AG04449 (cell line): ENCODE data around the gene GPANK1.

Experiments
- CTCF ChIA-PET: fragments of 350-600 bp; formaldehyde crosslinking; extraction: SDS; loops from one replicate; lab custom pipeline; 2021; ENCODE audit warnings: antibody characterized with exemption; lab: Yijun Ruan, JAX
- POLR2A ChIA-PET: fragments of 400-600, 350-600 bp; formaldehyde crosslinking; extraction: SDS; loops from one replicate; lab custom pipeline; 2020; ENCODE audit warnings: antibody characterized with exemption, inconsistent platforms; lab: Yijun Ruan, JAX
- DNase-seq: peaks from one replicate; pipeline ENCODE4 v3.0.0-alpha.2; 2010; ENCODE audit warnings: low read depth, low spot score
- H3K4me3 ChIP-seq: 2 replicates; pipeline ENCODE4 v1.5.1; 2011; ENCODE audit warnings: low read depth, mild to moderate bottlenecking, control low read depth, low read length
- TF ChIP-seq, protein P1 (sequence below): IDR thresholded peaks from one replicate; pipeline ENCODE4 v1.5.1; 2011; ENCODE audit warnings: mild to moderate bottlenecking, moderate library complexity, low read length, control low read depth, inconsistent platforms; ENCODE audit not compliant: insufficient read depth; ENCODE audit errors: missing control alignments

The GPANK1 gene

DNA sequence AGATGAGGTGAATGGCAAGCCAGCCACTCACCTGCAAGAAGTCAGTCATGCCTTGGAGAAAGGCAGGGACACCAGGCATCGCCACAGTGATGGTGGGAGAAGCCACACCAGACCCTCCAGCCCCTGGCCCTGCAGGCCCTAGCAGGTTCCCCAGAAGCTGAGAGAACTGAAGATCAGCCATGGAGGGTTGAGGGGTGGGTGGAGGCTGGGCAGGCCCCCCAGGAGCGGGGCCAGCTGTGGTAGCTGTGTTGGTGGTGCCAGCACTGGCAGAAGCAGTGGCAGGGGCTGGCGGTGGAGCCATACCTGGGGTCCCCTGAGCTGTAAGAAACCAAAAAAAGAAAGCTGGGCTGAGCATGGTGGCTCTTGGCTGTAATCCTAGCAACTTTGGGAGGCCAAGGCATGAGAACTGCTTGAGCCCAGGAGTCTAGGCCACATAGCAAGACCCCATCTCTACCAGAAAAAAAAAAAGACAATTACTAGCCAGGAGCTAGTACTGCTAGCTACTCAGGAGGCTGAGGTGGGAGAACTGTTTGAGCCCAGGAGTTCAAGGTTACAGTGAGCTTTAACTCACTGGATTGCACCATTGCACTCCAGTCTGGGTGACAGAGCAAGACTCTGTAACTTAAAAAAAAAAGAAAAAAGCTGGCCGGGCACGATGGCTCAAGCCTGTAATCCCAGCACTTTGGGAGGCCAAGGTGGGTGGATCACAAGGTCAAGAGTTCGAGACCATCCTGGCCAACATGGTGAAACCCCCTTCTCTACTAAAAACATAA lies 21.8 kb downstream of the GPANK1 start:
- no peak for DNase-seq
- POLR2A ChIA-PET, result interaction anchor here (0.6 to 1.5 kb wide), 2 partner anchors 9 to 184 kb away, joined by 3 to 4 read pairs; partner anchors contain the start of gene HSPA1B
- CTCF ChIA-PET, result interaction anchor here (0.9 to 1.5 kb wide), 2 partner anchors 18 to 21 kb away, joined by 3 to 4 read pairs; partner anchors contain the start of gene C6orf47
- no peak overlapping the region for H3K4me3 ChIP-seq
- TF ChIP-seq, protein P1, sequence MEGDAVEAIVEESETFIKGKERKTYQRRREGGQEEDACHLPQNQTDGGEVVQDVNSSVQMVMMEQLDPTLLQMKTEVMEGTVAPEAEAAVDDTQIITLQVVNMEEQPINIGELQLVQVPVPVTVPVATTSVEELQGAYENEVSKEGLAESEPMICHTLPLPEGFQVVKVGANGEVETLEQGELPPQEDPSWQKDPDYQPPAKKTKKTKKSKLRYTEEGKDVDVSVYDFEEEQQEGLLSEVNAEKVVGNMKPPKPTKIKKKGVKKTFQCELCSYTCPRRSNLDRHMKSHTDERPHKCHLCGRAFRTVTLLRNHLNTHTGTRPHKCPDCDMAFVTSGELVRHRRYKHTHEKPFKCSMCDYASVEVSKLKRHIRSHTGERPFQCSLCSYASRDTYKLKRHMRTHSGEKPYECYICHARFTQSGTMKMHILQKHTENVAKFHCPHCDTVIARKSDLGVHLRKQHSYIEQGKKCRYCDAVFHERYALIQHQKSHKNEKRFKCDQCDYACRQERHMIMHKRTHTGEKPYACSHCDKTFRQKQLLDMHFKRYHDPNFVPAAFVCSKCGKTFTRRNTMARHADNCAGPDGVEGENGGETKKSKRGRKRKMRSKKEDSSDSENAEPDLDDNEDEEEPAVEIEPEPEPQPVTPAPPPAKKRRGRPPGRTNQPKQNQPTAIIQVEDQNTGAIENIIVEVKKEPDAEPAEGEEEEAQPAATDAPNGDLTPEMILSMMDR, result no peak

DNA sequence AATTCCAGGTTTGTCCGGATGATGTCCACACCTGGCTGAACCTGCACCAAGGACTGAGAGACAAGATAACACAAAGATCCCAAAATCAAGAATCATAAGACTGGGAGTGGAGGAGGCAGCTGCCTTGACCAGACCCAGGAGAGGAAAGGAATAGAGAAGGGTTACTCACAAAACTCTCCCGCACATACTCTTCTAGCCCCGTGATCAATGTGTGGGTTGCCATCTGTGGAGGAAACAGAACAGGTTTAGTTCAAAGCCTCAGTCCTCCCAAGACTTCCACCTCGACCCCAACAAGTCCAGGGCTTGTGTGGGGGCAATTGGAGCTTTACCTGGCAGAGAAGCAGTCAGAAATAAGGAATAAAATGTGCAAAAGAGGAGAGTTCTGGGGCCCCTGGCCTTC lies 23.4 kb downstream of the GPANK1 start:
- H3K4me3 ChIP-seq, result no peak overlapping the region
- ChIA-PET CTCF (interaction anchor here (0.7 to 1.5 kb wide), 3 partner anchors 9 to 43 kb away, joined by 3 to 5 read pairs (median 4); partner anchors contain the start of gene BAG6), POLR2A (no interaction called here)
- DNase-seq, result no peak
- TF ChIP-seq, protein P1, result no peak

DNA sequence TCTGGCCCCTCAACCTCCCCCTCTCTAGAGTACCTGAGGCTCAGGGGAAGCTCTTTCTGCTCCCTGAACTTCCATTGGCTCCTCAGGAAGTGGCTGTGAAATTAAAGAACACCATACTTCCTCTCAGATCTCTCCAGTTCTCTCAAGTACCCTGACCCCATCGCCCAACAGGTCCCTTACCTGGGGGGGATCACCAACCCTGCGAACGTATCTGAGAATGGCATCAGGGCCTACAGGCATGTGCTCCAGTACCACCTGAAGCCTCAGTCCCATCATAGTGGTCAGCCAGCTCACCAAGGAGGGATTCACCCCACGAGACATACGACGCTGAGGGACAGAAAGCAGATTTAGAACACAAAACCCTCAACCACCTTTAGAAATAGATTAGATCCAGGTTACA lies 24.2 kb downstream of the GPANK1 start:
- no peak for DNase-seq
- ChIA-PET POLR2A (interaction anchor here (3.1 to 3.2 kb wide), 2 partner anchors 12 to 19 kb away, joined by 14 to 16 read pairs; partner anchors contain the start of genes BAG6 and PRRC2A), CTCF (interaction anchor here (1.3 to 1.5 kb wide), 3 partner anchors 15 to 94 kb away, joined by 3 to 4 read pairs (median 3); partner anchors contain the start of gene ATP6V1G2)
- TF ChIP-seq, protein P1, result no peak
- no peak overlapping the region for H3K4me3 ChIP-seq

DNA sequence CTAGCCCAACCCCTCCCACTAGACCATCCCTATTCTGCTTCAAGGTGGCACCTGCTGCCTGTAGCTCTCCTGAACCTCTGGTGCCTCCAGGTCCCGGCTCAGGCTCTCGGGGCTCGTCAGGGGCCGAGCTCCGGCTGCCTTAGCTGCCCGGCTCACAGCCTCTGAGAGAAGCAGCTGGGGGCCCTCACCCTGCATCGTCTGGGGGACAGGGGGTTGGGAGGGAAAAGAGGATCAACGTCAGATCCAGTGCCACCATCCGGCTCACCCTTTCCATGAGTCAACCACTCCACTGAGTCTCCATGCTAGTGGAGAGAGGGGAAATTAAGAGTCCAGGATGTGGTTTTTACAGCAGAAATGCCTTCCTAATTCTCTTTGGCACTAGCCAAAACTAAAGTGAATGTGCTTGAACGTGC lies 25.3 kb downstream of the GPANK1 start:
- TF ChIP-seq, protein P1, result no peak
- no peak overlapping the region for H3K4me3 ChIP-seq
- POLR2A ChIA-PET, result interaction anchor here (0.8 to 3.2 kb wide), 5 partner anchors 12 to 92 kb away, joined by 3 to 16 read pairs (median 9); partner anchors contain the start of genes BAG6, NFKBIL1 and PRRC2A
- CTCF ChIA-PET, result interaction anchor here (1.3 to 1.9 kb wide), 4 partner anchors 12 to 93 kb away, joined by 3 to 5 read pairs (median 4); partner anchors contain the start of gene ATP6V1G2
- peak; percentile 7 for DNase-seq

DNA sequence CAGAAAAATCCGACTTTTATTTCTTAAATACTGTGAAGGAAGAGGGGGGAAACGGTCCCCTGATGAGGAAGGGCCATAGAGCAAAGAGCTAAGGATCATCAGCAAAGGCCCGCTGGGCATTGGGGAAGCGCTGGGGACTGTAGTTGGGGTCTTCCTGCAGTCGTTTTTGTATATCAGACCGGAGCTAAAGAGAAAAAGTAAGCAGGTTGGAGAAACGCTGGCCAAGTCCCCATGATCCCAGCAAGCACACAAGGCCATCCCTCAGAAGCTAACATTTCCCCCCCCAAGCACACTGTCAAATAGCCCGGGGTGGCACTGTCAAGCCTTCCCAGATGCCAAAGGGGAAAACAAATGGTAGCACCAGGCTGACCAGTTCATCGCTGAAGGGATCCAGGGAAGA lies 25.8 kb downstream of the GPANK1 start:
- DNase-seq, result no peak
- CTCF ChIA-PET, result interaction anchor here (1.3 to 1.9 kb wide), 2 partner anchors 11 to 59 kb away, joined by 3 to 5 read pairs; no protein-coding TSS in a partner anchor
- POLR2A ChIA-PET, result interaction anchor here (0.8 to 3.2 kb wide), 6 partner anchors 12 to 92 kb away, joined by 3 to 16 read pairs (median 7); partner anchors contain the start of genes BAG6, C6orf47, NFKBIL1 and PRRC2A
- no peak overlapping the region for H3K4me3 ChIP-seq
- TF ChIP-seq, protein P1, result no peak
